NK-92 (cell line): ENCODE data around the gene PSMF1.

Experiments used
- DNase-seq: peaks from one replicate; lab custom pipeline; 2025; ENCODE audit not compliant: unreplicated experiment; lab: John Stamatoyannopoulos, UW

The PSMF1 gene

GRCh38 chr20:1188347-1188746 is 69.9 kb downstream of the PSMF1 start:
- DNase-seq = no peak

GRCh38 chr20:1189827-1190226 is 71.4 kb downstream of the PSMF1 start:
- no peak for DNase-seq

GRCh38 chr20:1190847-1191246 is 72.4 kb downstream of the PSMF1 start:
- DNase-seq = no peak

GRCh38 chr20:1191299-1191698 is 72.9 kb downstream of the PSMF1 start:
- DNase-seq = no peak

- DNase-seq = no peak
Measured at GRCh38 chr20:1195226-1195625, 76.8 kb downstream of the PSMF1 start.

GRCh38 chr20:1196634-1197033 is 78.2 kb downstream of the PSMF1 start:
- no peak for DNase-seq

GRCh38 chr20:1197801-1198200 is 79.4 kb downstream of the PSMF1 start:
- no peak for DNase-seq

GRCh38 chr20:1198751-1199150 is 80.3 kb downstream of the PSMF1 start:
- DNase-seq = no peak

GRCh38 chr20:1199212-1199873 is 80.9 kb downstream of the PSMF1 start:
- DNase-seq = no peak

- DNase-seq = no peak
Measured at GRCh38 chr20:1199964-1200363, 81.6 kb downstream of the PSMF1 start.

- DNase-seq = no peak
Measured at GRCh38 chr20:1202762-1203504, 84.5 kb downstream of the PSMF1 start, which contains the start of gene C20orf202. TSS of gene C20orf202 (plus strand) at chr20:1203454. CDS start at chr20:1203586, 132 bp downstream.

GRCh38 chr20:1203630-1204029 is 85.2 kb downstream of the PSMF1 start:
- no peak for DNase-seq

GRCh38 chr20:1204113-1204512 is 85.7 kb downstream of the PSMF1 start:
- no peak for DNase-seq

- DNase-seq = no peak
Measured at GRCh38 chr20:1204576-1204975, 86.2 kb downstream of the PSMF1 start.

- no peak for DNase-seq
Measured at GRCh38 chr20:1205802-1206201, 87.4 kb downstream of the PSMF1 start.

- DNase-seq = no peak
Measured at GRCh38 chr20:1206366-1207148, 88.2 kb downstream of the PSMF1 start.

GRCh38 chr20:1207293-1207878 is 89.0 kb downstream of the PSMF1 start:
- no peak for DNase-seq

- no peak for DNase-seq
Measured at GRCh38 chr20:1209447-1210387, 91.3 kb downstream of the PSMF1 start.

GRCh38 chr20:1210501-1210900 is 92.1 kb downstream of the PSMF1 start:
- DNase-seq = no peak

- DNase-seq = no peak
Measured at GRCh38 chr20:1212023-1212422, 93.6 kb downstream of the PSMF1 start.
